K562 (cell line): Measurements from ENCODE around the gene RPL28. TPM values are rescaled to one million over a fixed set of nuclear protein-coding genes. Genes with fewer than 3 reads are reported as not detected.

ENCODE experiments used
- E2F6 ChIP-seq, 2 experiments: IDR thresholded peaks; 2 replicates each; pipeline ENCODE4 v1.6.1; 2011; ENCODE audit warnings: borderline replicate concordance in 1 of 2, control low read depth in 1 of 2, low read depth in 1 of 2, low read length in 1 of 2, mild to moderate bottlenecking in 1 of 2, mixed read lengths in 1 of 2, moderate library complexity in 1 of 2; ENCODE audit not compliant: insufficient read depth in 1 of 2, insufficient read length in 1 of 2, poor library complexity in 1 of 2, severe bottlenecking in 1 of 2; ENCODE audit errors: extremely low read depth in 1 of 2
- KDM2B ChIP-seq: fragments of 250-450 bp; sonication (Bioruptor Pico); IDR thresholded peaks from 2 replicates; pipeline ENCODE4 v1.8.0; 2021; ENCODE audit warnings: mild to moderate bottlenecking, moderate library complexity
- ZBTB2 ChIP-seq: fragments of 450-650 bp; IDR thresholded peaks from 2 replicates; pipeline ENCODE4 v1.6.1; 2016; ENCODE audit warnings: antibody characterized with exemption
- ZNF354B ChIP-seq: fragments of 250-450 bp; sonication (Bioruptor Pico); IDR thresholded peaks from 2 replicates; pipeline ENCODE4 v1.4.0; 2020
- polyA plus RNA-seq, 8 experiments: library from polyadenylated mRNA; depleted of rRNA in 4 of 8; stranded (reverse) in 5 of 8; unstranded in 3 of 8; fragments of >200 nt; fragmentation: Nextera tagmentation in 2 of 8; fragmentation: Illumina TruSeq in 1 of 8; extraction: Ambion mirVana in 2 of 8; extraction: Trizol in 1 of 8; gene quantifications; 2 replicates each; pipeline versions ENCODE4 v1.2.1 to v1.2.3, GENCODE V29; 2011 to 2014; ENCODE audit warnings: inconsistent platforms in 1 of 8, missing spikeins in 1 of 8
- total RNA-seq, 7 experiments: library from RNA; depleted of rRNA in 6 of 7; stranded (reverse); fragments of >200 nt in 6 of 7; fragmentation: Illumina TruSeq in 2 of 7; extraction: Trizol in 2 of 7; gene quantifications; 2 replicates each; pipeline versions ENCODE4 v1.2.1 to v1.2.3, GENCODE V29; 2011 to 2021; ENCODE audit warnings: low replicate concordance in 1 of 7
- TF ChIP-seq, protein P1 (sequence below): fragments of 450-650 bp; conservative IDR thresholded peaks from 2 replicates; pipeline ENCODE4 v1.6.1; 2016; ENCODE audit warnings: missing genetic modification characterization, low read depth, mild to moderate bottlenecking, control low read depth, missing compliant biosample characterization

Gene RPL28
- total and polyA plus RNA-seq, 9 of the 15 experiments (the other 6 are each of a cell fraction or from before 2014, with no cell fraction given), result 124 to 3,106 (median 622) TPM

DNA sequence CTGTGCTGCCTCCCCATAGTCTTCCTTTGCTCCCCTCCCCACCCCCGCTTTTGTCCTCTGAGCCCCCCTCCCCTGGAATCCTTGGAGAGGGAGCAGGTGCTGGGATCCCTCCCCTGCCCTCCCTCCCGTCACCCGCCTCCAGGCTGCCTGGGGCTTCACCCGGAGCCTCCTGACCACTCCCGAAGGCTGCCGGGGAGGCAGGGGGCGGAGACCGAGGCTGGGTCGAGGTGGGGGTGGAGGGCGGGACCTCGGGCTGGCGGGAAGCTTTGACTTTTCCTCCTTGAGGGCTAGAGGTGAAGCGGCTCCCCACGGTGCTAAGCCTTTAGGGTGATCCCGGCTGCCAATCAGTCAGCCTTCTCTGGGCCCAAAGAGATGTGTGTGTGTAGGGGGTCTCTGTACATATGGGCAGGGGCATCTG lies 44.6 kb upstream of the RPL28 start (continued):
- peak; percentile 28 to 65 for TF ChIP-seq E2F6 (IDR thresholded peaks at IDR 0.05; ENCODE audit: borderline replicate concordance in 1 of 2, extremely low read depth in 1 of 2, insufficient read depth in 1 of 2, insufficient read length in 1 of 2, low read depth in 1 of 2, low read length in 1 of 2, poor library complexity in 1 of 2, severe bottlenecking in 1 of 2)
- TF ChIP-seq, protein P1, sequence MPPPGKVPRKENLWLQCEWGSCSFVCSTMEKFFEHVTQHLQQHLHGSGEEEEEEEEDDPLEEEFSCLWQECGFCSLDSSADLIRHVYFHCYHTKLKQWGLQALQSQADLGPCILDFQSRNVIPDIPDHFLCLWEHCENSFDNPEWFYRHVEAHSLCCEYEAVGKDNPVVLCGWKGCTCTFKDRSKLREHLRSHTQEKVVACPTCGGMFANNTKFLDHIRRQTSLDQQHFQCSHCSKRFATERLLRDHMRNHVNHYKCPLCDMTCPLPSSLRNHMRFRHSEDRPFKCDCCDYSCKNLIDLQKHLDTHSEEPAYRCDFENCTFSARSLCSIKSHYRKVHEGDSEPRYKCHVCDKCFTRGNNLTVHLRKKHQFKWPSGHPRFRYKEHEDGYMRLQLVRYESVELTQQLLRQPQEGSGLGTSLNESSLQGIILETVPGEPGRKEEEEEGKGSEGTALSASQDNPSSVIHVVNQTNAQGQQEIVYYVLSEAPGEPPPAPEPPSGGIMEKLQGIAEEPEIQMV, result no peak
- TF ChIP-seq KDM2B (CRISPR knock-in tag), result no peak
- no peak for TF ChIP-seq ZBTB2
- TF ChIP-seq ZNF354B (CRISPR knock-in tag), result no peak
